ENCODE results near the gene VARS1. TPM values are rescaled to one million over a fixed set of nuclear protein-coding genes. Genes with fewer than 3 reads are reported as not detected.

Gene VARS1
- total and polyA plus RNA-seq, 2 of the 4 experiments (the other 2 are of a cell fraction): 41.2 to 42.0 TPM

DNA sequence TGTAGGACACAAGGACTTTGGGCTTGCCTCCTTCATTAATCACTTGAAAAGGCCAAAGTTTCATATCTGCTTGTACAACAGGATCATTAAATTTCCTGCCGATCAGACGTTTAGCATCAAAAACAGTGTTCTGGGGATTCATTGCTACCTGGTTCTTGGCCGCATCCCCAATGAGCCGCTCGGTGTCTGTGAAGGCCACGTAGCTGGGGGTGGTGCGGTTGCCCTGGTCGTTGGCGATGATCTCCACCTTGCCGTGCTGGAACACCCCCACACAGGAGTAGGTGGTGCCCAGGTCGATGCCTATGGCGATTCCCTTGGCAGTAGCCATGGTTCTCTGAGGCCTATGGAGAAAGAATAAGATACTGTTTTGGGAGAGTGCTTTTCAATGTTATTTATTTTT, 16.1 kb upstream of the VARS1 start:
- no peak overlapping the region for H3K4me3 ChIP-seq (ENCODE audit: insufficient read depth, low read depth, low read length)
- DNase-seq: no peak
- no peak for ATAC-seq (ENCODE audit: low read depth)
- POLR2A ChIA-PET (ENCODE audit: unreplicated experiment): no interaction called here
- peaks cover 4 to 6% of the 10 kb centered on the region in 2 experiments; a peak in 2 of 4 replicates for H3K79me1 ChIP-seq (ENCODE audit: low read depth in 1 of 2, low read length in 2 of 2)
- CTCF ChIA-PET: no interaction called here
- H4K20me1 ChIP-seq (ENCODE audit: insufficient read depth, low read length): no peaks in the 10 kb centered on the region; the same call in 1 of the 2 replicates
- H3K9me1 ChIP-seq (ENCODE audit: insufficient read depth, low read length): no peaks in the 10 kb centered on the region
- no peak overlapping the region for H2BK20ac ChIP-seq (ENCODE audit: low read depth, low read length)
- TF ChIP-seq MAZ (IDR thresholded peaks at IDR 0.05; ENCODE audit: borderline replicate concordance, low read depth, low read length): no peak
- no peak for TF ChIP-seq MAFK (IDR thresholded peaks at IDR 0.05; ENCODE audit: low read depth, low read length)
- no peak for TF ChIP-seq NFE2L2 (IDR thresholded peaks at IDR 0.05; ENCODE audit: low read depth, low read length)
- no peak for TF ChIP-seq POLR2A (IDR thresholded peaks at IDR 0.05; ENCODE audit: low read depth, low read length)
- TF ChIP-seq ELK1 (IDR thresholded peaks at IDR 0.05; ENCODE audit: borderline replicate concordance, low read depth, low read length): no peak
- no peak for TF ChIP-seq CEBPB (IDR thresholded peaks at IDR 0.05; ENCODE audit: low read depth, low read length)
- no peak for TF ChIP-seq CTCF (conservative IDR thresholded peaks at IDR 0.05; ENCODE audit: low read depth, low read length)
- TF ChIP-seq RCOR1 (IDR thresholded peaks at IDR 0.05; ENCODE audit: insufficient replicate concordance, low read length): no peak
- no peak for TF ChIP-seq CHD1 (IDR thresholded peaks at IDR 0.05; ENCODE audit: low read depth, low read length)
- no peak for TF ChIP-seq RAD21 (IDR thresholded peaks at IDR 0.05; ENCODE audit: low read length)
- no peak overlapping the region for H2AK9ac ChIP-seq (replicated peaks; ENCODE audit: low read depth, low read length, poor library complexity)
- H3K4me2 ChIP-seq (ENCODE audit: low read depth, low read length): no peak overlapping the region
- no peaks in the 10 kb centered on the region for H3K27me3 ChIP-seq (ENCODE audit: control insufficient read depth, insufficient read depth, low read length)
- no peak overlapping the region for H3K9ac ChIP-seq (ENCODE audit: low read depth, low read length)
- in situ Hi-C loops (cut with MboI; ENCODE audit: low sequenced_read_pairs) (no loop called here), dilution Hi-C loops (cut with HindIII; ENCODE audit: low sequenced_read_pairs, unreplicated experiment) (no loop called here), intact Hi-C loops (cut with micrococcal nuclease) (no loop called here)
- H3K27ac ChIP-seq (ENCODE audit: insufficient read depth, low read length): no peak overlapping the region
- BruUV-seq (replicated peaks): no TSS peak
- no peak overlapping the region for H2BK5ac ChIP-seq (ENCODE audit: low read depth, low read length, poor library complexity, severe bottlenecking)
- no peak overlapping the region for H3K4ac ChIP-seq (ENCODE audit: low read depth, low read length)
- no peak overlapping the region for H4K91ac ChIP-seq (ENCODE audit: insufficient read depth, low read depth, low read length)
- no peak overlapping the region for H3K18ac ChIP-seq (ENCODE audit: low read depth, low read length)
- H4K5ac ChIP-seq (ENCODE audit: low read depth, low read length): no peak overlapping the region
- H2AK5ac ChIP-seq (ENCODE audit: low read depth, low read length): no peak overlapping the region
- no peaks in the 10 kb centered on the region for H3K9me3 ChIP-seq (ENCODE audit: control insufficient read depth, insufficient read depth, low read length)
- no peaks in the 10 kb centered on the region for H3K36me3 ChIP-seq (ENCODE audit: control insufficient read depth, insufficient read depth, low read length)
- no peak overlapping the region for H2BK120ac ChIP-seq (ENCODE audit: low read depth, low read length)
- peaks cover 3% of the 10 kb centered on the region for H3K4me1 ChIP-seq (ENCODE audit: control insufficient read depth, insufficient read depth, low read length)
- H3K14ac ChIP-seq (replicated peaks; ENCODE audit: low read depth, low read length): no peak overlapping the region
- H3K56ac ChIP-seq (ENCODE audit: extremely low read depth, insufficient read depth, low read length): no peak overlapping the region
- WGBS, 2 experiments (ENCODE audit: extremely low coverage in 2 of 2, insufficient read length in 1 of 2): 88% methylated on average over 2 of the region's 12 CpGs; no CpG with 5 or more reads in 1 of the 2 experiments
- H4K8ac ChIP-seq (ENCODE audit: low read depth in 2 of 2, low read length in 2 of 2): no peak overlapping the region
- no peak overlapping the region for H2BK15ac ChIP-seq (ENCODE audit: low read depth, low read length)
- H2AFZ ChIP-seq (replicated peaks; ENCODE audit: low read length, poor library complexity): no peak overlapping the region
- H3K23ac ChIP-seq (ENCODE audit: low read depth, low read length): no peak overlapping the region

Measured in IMR-90 (cell line).